Stimulated activated CD4-positive, alpha-beta T cell treated with anti-CD3 and anti-CD28 coated beads, Interleukin-12 subunit alpha, Interleukin-12 subunit beta, amount 100 ng/mL, for 24 hours (primary cell): Measurements from ENCODE around the gene SLC26A6.

Experiments used
- DNase-seq, 2 experiments: peaks; one replicate each; pipeline ENCODE4 v3.0.0-alpha.2; 2020; ENCODE audit warnings: low read depth in 2 of 2

The SLC26A6 gene

GRCh38 chr3:48599077-48599501, 36.2 kb downstream of the SLC26A6 start:
- no peak for DNase-seq

DNA sequence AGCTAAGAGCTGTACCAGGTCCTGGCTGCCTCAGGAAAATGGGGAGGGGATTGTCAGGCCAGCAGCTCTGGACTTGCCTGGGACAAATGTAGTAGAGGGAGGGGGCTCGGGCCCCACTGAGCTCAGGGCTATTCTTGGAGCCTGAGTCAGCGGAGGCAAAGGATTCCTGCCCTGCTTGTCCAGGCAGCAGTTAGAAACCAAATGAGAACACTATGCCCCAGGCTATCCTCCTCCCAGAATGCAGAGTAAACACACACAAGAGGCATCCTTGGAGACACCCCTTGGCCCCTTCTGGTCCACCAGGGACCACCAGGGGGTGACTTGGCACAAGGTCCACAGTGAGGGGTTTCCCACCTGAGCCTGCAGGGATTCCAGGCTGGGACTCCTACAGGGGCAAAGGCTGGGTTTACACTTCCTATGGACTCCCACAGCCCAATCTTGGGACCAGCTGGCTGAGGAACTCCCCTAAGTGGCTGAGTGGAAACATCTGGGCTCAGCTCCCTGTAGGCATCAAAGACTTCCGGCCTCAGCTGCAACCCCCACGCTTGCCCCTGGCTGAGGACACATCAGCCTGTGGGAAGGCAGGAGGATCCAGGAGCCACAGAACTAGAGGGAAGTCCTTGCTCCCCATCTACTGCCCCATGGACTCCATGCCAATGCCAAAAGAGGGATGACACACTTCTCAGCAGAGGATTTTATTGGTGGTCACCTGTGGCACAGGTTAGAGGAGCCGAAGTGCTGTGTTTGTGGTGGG, 36.8 kb downstream of the SLC26A6 start:
- no peak for DNase-seq

DNA sequence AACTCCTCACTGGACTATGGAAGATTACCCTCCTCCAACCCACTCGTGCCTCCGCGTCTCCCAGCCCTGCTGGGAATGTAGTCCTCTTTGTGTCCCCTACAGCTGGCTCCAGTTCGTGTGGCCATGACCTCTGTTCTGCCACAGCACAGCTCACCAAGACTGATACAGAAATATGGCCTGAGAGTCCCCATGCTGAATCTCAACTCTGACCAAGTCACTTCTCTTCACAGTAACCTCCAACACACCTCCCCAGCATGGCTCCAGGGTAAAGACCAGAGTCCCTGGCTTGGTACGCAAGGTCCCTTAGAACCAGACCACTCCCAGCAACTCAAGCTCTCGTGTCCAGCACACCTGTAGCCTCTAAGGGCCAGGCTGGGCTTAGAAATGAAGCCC, 37.9 kb downstream of the SLC26A6 start:
- no peak for DNase-seq

GRCh38 chr3:48596676-48597407, 38.4 kb downstream of the SLC26A6 start:
- DNase-seq, result no peak

DNA sequence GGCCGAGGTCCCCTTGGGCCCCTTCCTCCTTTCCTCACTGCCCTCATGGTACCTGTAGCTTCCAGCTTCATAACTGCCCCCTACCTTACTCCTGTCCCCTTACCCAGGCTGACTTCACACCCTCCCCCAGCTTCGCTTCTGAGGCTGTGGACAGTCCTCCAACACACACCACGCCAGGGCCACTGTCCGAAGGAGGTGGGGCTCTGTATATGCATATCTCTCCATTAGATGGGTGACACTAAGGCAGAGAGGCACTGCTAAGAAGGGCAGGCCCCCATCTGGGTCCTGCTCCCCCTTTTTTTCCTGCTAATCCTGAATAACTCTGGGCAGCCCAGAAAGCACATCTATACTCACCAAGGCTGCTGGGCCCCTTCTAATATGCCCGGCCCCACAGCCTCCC, 39.1 kb downstream of the SLC26A6 start:
- no peak for DNase-seq

GRCh38 chr3:48595526-48596121, 39.6 kb downstream of the SLC26A6 start:
- DNase-seq, result no peak

- no peak for DNase-seq
Measured at GRCh38 chr3:48595075-48595525, 40.2 kb downstream of the SLC26A6 start, which contains the start of gene COL7A1. TSS of gene COL7A1 (minus strand) at chr3:48595329. CDS start at chr3:48595159, 170 bp downstream.

GRCh38 chr3:48594417-48595049, 40.7 kb downstream of the SLC26A6 start:
- DNase-seq, result no peak

GRCh38 chr3:48593337-48593736, 41.9 kb downstream of the SLC26A6 start:
- DNase-seq, result no peak

- no peak for DNase-seq
Measured at GRCh38 chr3:48592519-48593087, 42.7 kb downstream of the SLC26A6 start.

DNA sequence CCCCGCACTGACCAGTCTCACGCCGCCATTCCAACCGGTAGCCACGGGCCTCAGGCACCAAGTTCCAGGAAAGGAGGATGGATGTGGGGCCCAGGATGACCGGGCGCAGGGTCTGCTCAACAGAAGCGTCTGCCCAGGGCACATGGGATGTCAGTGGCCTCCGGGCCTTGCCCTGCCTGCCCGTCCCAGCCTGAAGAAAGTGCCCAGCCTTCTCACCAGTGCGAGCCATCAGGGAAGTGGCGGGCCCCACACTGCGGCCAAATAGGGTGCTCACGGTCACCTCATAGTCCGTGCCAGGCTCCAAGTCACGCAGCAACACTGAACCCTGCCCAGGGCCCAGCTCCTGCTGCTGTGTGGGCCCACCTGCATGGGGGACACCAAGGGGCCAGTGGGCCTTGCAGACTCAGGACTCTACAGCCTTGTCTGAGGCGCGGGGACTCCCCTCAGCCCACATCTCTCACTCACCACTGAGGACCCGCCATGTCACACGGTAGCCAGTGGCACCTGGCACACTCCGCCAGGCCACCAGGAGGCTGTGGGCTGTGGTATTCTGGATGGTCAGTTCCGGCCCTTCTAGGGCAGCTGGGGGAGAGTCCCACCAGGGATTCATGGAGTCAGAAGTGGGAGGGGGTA, 43.3 kb downstream of the SLC26A6 start:
- DNase-seq, result no peak

DNA sequence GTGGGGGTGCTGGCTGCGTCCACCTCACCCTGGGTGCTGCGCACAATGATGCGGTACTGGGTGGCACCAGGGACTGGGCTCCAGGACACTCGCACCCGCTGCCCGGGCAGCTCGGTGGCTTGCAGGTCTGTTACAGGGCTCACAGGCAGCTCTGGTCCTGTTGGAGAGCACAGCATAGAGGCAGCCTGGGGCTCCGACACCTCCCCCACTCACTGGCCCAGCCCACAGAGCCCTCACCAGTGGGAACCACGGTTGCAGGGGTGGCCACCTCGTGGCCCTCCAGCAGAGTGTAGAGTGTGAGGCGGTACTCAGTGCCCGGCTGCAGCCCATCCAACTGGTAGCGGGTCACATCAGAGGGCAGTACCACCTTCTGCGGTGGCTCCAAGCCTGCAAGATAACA, 43.8 kb downstream of the SLC26A6 start:
- no peak for DNase-seq

DNA sequence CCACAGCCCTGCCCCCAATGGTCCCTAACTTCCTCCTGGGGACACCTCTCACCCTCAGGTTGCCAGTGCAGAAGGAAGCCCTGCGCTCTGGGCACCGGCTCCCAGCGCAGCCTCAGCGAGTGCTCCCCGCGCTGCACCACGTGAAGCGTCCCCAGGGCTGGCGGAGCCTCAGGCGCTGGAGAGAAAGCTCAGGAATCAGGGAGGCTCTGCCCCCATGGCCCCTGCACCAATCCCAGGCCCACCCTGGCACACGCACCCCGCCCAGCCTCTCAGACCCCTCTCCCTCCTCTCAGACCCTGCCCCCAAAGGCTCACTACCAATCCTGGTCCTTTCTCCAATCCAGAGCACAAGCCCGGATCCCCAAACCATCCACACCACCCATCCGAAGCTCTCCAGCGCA, 47.0 kb downstream of the SLC26A6 start:
- DNase-seq, result no peak

GRCh38 chr3:48587686-48588085, 47.6 kb downstream of the SLC26A6 start:
- DNase-seq, result no peak

DNA sequence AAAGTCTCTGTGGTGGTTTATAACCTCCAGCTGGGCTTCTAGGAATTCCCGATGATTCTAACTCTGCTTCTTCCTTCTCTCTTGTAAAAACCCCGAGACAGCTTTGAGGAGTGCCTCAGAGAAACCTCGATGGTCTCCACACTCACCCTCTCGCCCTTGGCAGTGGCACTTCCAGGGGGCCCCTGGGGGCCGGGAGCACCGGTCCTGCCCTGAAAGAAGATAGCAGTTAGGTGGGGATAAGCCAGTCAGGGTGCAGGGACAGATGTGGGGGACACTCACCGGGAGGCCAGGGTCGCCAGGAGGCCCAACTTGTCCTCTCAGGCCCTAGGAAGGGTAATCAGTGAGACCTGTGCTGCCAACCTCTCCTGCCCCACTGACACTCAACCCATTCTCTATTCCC, 49.9 kb downstream of the SLC26A6 start:
- no peak for DNase-seq

DNA sequence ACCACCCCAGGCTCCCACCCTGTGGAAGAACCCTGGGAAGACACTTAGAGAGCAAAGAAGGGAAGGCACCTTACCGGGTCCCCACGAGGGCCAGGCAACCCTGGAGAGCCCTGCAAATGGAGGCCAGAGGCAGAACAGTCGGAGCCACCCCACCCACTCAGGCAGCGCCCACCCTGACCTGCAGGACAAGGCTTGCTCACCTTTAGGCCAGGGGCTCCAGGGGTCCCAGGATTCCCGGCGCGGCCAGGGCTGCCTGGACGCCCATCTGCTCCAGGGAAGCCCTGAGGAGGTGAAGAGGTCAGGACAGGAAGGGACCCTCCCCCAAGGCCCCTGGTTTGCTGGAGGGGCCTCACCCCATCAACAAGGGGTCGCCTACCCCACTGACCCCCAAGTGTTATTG, 50.4 kb downstream of the SLC26A6 start:
- no peak for DNase-seq

GRCh38 chr3:48581621-48582481, 53.4 kb downstream of the SLC26A6 start:
- no peak for DNase-seq

GRCh38 chr3:48576647-48577046, 58.6 kb downstream of the SLC26A6 start:
- DNase-seq, result no peak
